HG03095 (cell line): ENCODE data around the gene RXYLT1.
"Not testable (repeated sequence)": the region's sequence is repeated elsewhere in the genome, so short reads cannot be mapped to it uniquely, and the experiment has no call there.

ENCODE experiments used
- ATAC-seq: cut with Tn5 transposase; IDR thresholded peaks from one replicate; pipeline ENCODE4 v1.9.1; 2021; ENCODE audit warnings: moderate library complexity; ENCODE audit not compliant: unreplicated experiment

The RXYLT1 gene, protein sequence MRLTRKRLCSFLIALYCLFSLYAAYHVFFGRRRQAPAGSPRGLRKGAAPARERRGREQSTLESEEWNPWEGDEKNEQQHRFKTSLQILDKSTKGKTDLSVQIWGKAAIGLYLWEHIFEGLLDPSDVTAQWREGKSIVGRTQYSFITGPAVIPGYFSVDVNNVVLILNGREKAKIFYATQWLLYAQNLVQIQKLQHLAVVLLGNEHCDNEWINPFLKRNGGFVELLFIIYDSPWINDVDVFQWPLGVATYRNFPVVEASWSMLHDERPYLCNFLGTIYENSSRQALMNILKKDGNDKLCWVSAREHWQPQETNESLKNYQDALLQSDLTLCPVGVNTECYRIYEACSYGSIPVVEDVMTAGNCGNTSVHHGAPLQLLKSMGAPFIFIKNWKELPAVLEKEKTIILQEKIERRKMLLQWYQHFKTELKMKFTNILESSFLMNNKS

DNA sequence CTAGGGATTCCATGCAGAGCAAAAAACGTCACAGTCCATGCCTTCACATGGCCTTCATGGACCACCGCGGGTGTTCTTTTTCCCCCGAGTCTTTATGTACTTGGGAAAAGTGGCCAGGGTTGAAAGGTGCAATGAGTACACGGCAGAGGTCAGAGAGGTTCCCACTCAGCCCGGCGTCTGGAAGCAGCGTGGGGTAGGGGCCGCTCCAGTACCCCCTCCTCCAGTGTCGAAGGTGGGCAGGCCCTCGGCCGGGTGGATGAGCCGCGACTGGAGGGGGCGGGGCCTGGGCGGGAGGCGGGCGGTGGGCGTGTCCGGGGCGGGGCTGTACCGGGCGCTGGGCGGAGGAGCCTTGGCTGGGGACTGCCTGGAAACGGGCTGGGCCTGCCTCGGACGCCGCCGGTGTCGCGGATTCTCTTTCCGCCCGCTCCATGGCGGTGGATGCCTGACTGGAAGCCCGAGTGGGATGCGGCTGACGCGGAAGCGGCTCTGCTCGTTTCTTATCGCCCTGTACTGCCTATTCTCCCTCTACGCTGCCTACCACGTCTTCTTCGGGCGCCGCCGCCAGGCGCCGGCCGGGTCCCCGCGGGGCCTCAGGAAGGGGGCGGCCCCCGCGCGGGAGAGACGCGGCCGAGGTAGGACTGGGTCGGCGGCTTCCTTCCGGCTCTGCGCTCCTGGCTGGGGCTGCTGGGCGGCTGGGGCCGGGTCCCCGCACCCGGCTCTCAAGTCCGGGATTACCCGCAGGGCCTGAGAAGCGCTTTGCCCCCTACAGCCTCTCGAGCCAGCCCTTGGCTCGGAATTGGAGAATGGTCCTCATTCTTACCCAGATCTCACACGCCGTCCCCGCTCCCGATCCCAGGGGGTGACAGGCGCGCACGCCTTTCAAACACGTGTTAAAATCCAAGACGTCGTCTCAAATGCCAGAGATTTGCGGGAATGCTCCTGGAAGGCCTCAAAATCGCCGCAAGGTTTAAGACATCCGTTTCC lies at the start of gene RXYLT1:
RXYLT1 (plus strand) TSS at position 412 of the 984 bp plus-strand sequence; CDS start at position 464, 52 bp downstream.
- ATAC-seq: peak; percentile 95

DNA sequence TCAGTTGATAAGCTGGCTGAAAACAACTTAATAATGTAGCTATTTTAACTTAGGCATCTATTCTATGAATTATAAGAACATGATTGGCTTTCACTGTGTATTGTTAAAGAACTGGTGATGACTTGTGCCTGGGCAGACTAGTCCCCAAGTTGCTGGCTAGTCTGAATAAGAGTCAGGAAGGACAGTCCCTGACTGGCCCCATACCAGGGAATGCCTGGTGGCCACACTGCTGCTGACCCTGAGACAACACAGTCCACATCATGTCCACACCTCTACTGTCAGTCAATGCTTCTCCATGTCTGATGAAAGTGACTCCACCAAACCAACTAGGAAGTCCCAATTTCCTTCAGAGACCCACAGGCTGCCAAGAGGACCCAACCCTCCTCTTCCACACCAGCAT lies 46.9 kb upstream of the RXYLT1 start:
- not testable (repeated sequence) for ATAC-seq

DNA sequence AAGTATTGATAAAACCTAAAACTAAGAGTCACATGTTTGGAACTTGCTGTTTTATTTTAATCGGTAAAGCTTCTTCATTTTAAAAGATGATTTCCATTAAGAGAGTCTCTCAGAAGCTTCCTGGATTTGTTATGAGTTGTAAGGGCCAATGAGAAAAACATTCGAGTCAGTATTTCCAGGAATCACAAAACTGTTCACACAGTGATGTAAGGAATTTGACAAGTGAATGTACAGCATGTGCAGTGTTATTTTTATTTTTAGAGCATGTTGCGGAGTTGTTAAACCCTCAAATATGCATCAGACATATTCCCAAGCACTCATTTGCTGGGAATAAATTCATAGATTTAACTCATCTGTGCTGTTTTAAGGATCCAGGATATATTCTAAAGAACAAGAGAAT lies 46.1 kb upstream of the RXYLT1 start:
- ATAC-seq: not testable (repeated sequence)

DNA sequence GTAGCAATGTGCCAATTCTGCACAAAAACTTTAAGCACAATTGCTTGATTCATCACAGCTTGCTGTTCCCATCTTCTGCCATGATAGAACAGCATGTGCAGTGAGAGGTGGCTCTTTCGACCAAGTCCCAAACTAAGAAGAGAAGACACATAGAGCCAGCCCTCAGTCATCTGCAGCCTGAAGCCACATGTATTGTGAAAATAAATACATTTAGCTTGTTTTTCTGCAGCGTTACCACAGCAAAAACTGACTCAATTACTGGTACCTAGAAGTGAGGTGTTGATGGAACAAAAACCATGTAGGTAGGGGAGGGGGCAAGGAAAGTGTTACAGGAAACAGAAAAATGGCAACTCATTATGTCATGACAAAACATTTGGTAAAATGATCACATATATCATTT lies 39.2 kb upstream of the RXYLT1 start:
- not testable (repeated sequence) for ATAC-seq

DNA sequence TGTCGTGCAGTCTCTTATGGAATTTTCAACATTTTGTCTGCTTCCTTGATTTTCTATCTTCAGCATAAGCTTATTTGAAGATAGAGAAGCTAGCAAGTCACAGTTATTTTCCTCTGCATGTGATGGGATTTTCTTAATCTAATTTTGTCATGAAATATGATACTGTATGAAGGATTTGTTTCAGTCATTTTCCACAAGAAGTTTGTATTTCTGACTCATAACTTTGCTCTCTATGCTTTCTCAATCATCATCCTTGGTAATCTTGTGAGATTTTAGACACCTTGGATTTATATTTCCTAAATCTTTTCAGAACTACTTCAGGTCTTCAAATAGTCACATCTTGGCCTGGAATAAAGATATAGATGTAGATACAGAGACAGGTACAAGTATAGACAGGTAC lies 38.3 kb upstream of the RXYLT1 start:
- not testable (repeated sequence) for ATAC-seq

DNA sequence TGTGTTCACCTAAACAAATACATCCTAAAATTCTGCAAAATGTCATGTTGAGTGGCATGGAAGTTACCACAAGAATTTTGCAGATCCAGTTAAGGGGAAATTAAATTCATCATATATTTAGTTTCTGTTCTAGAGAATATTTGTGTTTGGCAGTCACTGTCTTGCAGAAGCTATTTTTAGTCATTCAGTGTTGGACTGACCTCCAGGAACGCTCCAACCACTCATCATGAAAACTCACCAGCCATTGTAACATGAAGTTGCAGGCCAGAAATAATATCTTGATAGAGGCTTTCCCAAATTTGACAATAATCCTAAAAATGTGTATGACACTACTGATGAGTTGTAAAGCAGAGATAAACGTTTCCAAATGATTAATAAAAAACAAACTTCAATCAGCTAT lies 35.6 kb upstream of the RXYLT1 start:
- ATAC-seq: not testable (repeated sequence)

DNA sequence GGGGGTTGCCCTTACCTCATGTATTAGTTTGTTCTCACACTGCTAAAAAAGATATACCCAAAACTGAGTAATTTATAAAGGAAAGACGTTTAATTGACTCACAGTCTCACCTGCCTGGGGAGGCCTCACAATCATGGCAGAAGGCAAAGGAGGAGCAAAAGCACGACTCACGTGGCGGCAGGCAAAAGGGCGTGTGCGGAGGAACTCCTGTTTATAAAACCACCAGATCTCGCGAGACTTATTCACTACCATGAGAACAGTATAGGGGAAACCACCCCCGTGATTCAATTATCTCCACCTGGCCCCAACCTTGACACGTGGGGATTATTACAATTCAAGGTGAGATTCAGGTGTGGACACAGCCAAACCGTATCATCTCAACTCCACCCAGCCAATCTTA lies 33.2 kb upstream of the RXYLT1 start:
- ATAC-seq: not testable (repeated sequence)

DNA sequence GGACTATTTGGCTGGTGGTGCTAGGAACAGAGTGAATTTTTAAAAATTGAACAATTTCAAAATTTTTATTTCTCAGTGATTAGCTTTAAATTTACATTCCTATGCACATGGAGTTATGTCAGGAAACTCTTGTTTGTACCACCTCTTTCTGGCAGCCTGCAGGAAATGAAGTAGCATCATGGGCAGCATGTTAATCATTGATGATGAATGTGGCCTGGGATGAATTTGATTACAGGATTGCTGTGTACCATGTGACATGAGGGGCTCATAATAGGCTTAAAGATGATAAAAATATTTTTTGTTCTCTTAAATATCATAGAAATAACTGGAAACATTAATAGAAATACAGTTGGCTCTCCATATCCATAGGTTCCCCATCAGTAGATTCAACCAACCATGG lies 32.6 kb upstream of the RXYLT1 start:
- not testable (repeated sequence) for ATAC-seq

DNA sequence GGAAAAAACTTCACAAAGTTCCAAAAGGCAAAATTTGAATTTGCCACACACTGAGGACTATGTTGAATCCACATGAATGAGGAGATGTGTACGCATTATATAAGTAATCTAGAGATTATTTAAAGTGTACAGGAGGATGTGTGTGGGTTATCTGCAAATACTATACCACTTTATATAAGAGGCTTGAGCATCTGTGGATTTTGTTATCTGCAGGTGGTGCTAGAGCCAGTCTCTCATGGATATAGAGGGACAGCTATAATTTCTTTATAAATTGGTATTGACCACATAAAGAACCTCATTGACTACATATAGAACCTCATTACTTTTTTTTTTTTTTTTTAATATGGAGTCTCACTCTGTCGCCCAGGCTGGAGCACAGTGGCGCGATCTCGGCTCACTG lies 32.2 kb upstream of the RXYLT1 start:
- ATAC-seq: no peak

DNA sequence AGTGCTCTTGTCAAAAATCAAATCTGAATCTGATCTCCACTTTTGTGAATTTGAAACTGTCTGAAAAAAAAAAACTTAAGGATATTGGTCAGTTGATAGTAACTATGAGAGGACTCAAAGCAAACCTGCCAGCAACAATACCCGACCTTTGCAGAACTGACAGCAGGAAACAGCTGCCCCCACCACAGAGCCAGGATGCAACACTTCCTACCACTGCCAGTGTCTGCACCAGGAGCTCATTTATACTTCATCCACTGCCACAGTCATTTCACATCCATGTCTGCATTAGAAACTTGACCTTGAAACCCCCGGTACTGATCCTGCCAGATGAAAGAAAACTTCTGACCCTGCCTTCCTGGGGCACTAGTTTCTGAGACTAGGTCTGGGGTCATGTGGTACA lies 27.4 kb upstream of the RXYLT1 start:
- no peak for ATAC-seq

DNA sequence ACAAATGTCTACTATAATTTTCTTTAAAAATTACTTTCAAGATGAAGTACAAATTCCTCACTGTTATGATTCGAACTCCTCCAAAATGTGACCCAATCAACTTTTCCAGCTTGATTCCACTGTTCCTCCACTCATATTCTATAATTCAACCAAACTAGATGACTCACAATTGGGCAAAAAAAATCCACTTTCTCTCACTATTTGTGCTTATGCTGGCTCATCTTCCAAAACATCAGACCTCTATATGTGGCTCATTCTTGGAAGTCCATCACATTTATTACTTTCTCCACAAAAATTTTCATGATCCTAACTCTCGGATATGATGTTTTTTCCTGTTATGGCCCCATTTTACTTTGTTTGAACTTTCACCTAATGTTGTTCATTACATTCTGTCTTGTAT lies 26.9 kb upstream of the RXYLT1 start:
- no peak for ATAC-seq

DNA sequence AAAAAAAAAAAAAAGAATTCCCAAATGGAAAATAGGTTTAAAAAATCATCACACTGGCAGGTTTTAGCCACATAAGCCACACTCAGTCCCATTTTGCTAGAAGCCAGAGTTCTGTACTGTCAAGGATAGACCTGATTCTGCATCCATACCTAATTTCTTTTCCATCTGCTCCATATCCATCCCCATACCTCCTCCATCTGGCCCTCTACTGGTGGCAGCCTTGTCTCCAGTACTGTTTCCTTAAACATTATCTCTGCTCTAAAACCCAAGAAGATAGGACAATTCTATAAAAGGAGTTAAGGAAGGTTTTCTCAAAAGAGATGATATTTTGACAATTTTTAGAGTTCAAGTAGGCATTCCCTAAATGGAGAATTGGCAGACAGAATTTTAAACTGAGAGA lies 26.0 kb upstream of the RXYLT1 start:
- ATAC-seq: no peak

DNA sequence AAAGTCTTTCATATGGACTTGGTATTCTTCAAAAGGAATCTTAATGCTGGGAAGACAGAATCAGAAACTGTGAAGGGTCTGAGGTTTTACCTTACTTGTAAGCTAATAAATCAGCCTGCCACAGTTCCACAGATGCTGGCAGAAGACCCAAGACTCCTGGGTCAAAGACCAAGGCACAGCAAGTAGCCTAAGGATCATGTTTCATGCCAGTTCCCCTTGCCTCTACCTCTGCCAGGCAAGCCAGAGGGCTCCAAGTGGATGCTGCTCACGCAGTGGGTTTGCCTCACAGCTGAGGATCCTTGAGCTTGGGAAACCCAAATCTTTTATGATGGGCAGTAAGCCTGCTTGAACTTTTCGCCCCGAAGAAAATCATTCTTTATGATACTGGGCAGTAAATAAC lies 15.2 kb upstream of the RXYLT1 start:
- ATAC-seq: no peak

DNA sequence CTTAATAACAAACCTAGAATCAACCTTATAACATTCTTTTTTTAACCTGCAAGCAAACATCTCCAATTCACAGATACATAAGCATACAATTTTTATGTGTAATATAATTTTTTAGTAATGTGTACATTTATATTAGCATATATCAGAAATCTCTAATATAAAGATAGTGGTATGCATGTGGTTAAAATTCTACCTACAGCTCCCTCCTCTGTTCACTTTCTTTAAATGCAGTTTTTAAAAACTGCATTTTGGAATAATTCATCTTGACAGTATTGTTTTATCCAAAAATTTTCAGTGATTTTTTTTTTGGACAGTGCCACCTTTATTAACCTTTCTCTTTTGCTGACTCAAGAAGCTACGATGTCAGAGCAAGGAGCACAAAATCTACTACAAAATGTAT lies 13.2 kb upstream of the RXYLT1 start:
- no peak for ATAC-seq

DNA sequence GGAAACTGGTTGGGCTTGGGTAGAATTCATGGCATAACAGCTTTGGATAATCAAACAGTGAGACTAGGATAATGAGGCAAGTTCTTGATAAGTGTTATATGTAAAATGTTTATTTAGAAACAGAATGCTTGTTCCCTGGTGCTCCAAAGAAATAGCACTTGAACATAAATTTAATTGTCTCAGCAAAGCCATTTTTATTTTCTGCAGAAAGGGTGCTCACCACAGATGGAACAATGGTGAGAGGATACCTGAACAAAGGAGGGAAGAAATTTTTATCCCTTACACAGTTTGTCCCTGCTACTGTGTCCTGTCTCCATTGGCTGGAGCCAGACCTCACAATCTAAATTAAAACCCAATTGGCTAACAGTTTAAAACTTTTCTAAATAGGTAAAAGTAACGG lies 9.3 kb upstream of the RXYLT1 start:
- no peak for ATAC-seq

DNA sequence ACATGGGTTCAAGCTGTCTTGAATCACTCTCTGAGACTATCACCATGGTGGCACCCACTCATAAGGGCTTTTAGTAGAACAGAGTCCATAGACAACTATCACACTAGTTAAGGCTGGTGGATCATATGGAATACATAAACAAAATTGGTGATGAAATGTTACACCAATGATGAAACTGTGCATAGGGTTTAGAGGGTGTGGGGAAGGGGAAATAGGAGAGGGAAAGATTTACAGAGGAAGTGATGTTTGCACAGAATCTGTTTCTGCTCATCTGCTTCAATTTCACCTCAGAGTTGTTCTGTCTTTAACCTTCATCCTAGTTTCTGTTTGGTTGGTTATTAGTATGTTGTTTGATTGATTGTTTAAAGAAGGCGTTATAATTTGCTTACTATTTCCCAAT lies 2.4 kb upstream of the RXYLT1 start:
- ATAC-seq: no peak

DNA sequence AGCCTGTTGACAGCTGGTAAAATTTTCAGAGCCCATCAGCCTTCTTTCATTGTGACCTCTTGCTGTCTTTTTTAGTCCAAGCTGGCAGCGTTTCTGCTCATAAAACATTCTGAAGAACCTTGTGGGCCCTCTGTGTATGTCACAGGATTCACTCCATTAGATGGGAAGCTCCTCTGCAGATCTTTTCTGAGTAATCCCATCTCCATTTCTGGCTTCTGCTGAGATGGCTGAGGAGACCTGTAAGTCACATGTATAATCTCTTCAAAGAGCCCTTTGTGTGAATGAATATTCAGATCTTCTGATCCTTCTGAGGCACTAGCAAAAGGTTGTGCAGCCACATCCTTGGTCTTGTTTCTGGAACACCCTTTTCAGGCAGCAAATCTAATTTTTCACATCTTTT lies 2.8 kb downstream of the RXYLT1 start:
- ATAC-seq: no peak

DNA sequence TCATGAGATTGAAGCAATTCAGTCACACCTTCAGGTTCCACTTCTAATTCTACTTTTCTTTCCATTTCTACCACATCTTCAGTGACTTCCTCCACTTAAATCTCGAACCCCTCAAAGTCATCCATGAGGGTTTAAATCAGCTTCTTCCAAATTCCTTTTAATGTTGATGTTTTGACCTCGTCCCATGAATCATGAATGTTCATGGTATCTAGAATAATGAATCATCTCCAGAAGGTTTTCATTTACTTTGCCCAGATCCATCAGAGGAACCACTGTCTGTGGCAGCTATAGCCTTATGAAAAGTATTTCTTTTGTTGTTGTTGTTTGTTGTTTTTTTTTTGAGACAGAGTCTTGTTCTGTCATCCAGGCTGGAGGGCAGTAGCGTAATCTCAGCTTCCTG lies 7.6 kb downstream of the RXYLT1 start:
- no peak for ATAC-seq

DNA sequence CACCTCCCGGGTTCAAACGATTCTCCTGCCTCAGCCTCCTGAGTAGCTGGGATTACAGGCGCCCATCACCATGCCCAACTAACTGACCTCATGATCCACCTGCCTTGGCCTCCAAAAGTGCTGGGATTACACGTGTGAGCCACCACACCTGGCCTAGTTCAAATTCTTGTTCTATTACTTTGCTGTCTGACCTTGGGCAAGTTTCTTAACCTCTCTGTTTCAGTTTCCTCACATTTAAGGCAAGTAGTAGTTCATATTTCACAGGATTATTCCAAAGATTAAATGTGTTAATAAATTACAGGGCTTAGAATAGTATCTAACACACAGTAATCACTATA lies 10.9 kb downstream of the RXYLT1 start:
- no peak for ATAC-seq

DNA sequence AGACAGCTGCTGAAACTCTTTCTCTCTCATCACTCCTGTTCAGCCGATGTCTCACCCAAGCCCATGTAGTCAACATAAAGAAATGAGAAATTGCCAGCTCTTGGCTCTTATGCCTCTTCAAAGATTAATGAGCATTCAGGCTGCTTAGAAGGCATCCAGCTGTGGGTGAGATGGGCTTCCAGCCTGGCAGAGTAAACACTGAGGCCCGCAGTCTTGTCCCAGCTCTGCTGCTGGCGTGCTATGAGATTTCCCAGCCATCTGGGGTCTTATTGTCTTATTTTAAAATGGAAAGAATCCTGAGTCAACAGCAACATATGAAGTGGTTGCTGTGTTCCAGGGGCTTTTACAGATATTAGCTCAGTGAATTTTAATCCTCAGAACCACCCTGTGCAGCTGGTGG lies 12.6 kb downstream of the RXYLT1 start:
- no peak for ATAC-seq

DNA sequence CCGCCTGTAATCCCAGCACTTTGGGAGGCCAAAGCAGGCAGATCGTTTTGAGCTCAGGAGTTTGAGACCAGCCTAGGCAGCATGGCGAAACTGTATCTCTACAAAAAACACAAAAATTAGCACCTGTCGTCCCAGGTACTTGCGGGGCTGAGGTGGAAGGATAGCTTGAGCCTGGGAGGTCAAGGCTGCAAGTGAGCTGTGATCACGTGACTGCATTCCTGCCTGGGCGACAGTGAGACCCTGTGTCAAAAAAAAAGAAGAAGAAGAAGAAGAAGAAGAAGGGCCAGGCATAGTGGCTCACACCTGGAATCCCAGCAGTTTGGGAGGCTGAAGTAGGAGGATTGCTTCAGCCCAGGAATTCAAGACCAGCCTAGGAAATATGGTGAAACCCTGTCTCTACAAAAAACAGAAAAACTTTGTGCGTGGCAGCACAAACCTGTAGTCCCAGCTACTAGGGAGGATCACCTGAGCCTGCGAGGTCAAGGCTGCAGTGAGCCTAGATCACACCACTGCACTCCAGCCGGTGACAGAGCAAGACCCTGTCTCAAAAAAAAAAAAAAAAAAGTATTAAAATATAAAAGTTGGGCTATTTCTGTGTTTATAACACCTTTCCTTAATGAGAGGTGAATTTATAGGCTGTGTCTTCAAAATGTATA lies 15.5 kb downstream of the RXYLT1 start:
- no peak for ATAC-seq
